Hematopoietic multipotent progenitor cell treated with erythropoietin and hydrocortisone succinate and interleukin-3 and kit ligand, for 8 days (in vitro differentiated cells): Measurements from ENCODE around the gene GLMN.
"Not testable (repeated sequence)": the region's sequence is repeated elsewhere in the genome, so short reads cannot be mapped to it uniquely, and the experiment has no call there.

Experiments
- DNase-seq: peaks from one replicate; pipeline ENCODE4 v3.0.0-alpha.2; 2015

The GLMN gene

GRCh38 chr1:92291372-92291999, 7.3 kb downstream of the GLMN start:
- DNase-seq: peak; percentile 73

DNA sequence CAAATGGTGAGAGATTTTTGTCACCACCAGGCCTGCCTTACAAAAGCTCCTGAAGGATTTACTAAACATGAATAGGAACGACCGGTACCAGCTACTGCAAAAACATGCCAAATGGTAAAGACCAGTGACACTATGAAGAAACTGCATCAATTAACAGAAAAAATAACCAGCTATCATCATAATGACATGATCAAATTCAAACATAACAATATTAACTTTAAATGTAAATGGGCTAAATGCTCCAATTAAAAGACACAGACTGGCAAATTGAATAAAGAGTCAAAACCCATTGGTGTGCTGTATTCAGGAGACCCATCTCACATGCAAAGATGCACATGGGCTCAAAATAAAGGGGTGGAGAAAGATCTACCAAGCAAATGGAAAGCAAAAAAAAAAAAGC, 17.4 kb downstream of the GLMN start:
- DNase-seq: not testable (repeated sequence)

DNA sequence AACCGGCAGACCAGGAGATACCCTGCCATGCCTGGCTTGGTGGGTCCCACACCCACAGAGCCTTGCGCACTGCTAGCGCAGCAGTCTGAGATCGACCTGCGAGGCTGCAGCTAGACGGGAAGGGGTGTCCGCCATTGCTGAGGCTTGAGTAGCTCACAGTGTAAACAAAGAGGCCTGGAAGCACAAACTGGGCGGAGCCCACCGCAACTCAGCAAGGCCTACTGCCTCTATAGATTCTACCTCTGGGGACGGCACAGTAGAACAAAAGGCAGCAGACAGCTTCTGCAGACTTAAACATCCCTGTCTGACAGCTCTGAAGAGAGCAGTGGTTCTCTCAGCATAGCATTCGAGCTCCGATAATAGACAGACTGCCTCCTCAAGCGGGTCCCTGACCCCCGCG, 19.0 kb downstream of the GLMN start:
- not testable (repeated sequence) for DNase-seq

DNA sequence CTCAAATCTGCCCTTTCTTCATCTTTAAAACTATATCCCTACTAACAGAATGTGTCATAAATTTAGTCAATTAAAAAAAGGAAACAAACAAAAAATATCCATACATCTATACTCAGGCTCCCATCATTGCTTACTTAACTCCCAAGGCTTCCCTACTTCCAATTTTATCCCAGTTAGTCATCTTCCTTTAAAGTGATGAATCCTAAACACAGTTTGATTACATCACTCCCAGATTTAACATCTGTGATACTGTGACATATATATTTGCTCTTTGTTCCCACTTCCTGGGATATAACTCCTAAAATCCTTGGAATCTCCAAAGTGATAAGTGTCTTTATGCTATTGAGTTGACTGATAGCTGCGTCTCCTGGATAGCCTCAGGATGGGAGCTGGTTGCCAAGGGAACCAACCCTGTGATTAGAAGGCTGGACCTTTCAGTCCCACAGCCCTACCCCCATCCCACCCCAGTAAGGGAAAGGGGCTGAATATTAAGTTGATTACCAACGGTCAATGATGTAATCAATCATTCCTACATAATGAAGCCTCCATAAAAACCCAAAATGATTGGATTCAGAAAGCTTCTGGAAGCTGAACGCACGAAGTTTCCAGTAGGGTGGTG, 21.6 kb downstream of the GLMN start:
- DNase-seq: no peak

GRCh38 chr1:92276082-92276481, 22.7 kb downstream of the GLMN start:
- DNase-seq: no peak

- DNase-seq: no peak
Observed at GRCh38 chr1:92274939-92275338, 23.8 kb downstream of the GLMN start.

DNA sequence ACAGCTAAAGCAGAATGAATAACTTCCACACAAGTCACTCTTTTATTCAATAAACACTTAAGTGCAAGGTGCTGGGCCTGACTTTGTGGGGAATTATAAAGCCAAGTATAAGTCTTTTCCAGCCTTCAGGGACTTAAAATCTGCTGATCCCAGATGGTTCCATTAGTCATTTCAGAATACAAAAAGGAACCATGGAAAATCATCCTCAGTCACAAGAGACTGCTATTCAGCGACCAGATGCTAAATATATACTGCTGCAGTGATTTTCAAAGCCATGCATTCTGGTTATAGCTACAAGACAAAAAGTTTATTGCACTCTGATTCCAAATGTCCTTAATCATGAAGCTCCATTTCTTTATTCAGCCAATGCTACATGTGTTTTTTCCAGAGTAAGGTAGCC, 25.7 kb downstream of the GLMN start:
- no peak for DNase-seq

DNA sequence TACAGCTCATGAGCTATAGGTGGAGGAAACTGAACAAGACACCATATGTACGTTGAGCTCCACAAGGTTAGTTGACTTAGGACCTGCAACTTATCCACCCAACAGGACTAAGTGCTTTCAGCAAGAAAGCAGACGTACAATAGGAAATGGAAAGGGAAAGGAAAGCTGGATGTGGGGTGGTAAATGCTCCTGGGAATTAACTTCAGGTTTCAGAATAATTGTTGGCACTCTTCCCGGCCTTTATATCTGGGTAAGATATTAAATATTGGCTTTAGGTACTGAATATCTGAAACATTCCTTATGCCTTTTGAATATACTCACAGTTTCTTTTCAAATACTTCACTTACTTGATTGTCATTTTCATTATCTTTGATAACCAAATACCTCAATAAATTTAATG, 36.3 kb downstream of the GLMN start:
- DNase-seq: no peak

DNA sequence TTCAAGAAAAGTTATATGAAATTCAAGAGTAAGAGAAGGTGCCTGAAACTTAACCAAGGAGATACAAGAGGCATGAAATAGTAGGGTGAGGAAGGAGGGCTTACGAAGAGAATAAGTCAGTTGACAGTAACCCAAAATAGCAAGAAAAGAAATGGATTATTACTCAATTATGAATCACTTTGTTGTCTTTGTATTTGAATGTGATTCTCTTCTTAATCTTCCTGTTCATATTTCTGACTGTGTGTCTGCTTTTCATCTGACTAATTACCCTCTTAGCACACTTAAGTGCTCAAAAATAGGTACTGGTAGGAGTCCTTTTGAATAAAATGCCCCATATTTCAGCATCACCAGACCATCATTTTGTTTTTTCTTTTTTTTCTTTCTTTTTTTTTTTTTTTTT, 39.4 kb downstream of the GLMN start:
- DNase-seq: no peak

DNA sequence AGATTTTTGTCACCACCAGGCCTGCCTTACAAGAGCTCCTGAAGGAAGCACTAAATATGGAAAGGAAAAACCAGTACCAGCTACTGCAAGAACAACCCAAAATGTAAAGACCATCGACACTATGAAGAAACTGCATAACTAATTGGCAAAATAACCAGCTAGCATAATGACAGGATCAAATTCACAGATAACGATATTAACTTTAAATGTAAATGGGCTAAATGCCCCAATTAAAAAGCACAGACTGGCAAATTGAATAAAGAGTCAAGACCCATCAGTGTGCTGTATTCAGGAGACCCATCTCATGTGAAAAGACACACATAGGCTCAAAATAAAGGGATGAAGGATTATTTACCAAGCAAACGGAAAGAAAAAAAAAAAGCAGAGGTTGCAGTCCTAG, 44.1 kb downstream of the GLMN start:
- DNase-seq: not testable (repeated sequence)

DNA sequence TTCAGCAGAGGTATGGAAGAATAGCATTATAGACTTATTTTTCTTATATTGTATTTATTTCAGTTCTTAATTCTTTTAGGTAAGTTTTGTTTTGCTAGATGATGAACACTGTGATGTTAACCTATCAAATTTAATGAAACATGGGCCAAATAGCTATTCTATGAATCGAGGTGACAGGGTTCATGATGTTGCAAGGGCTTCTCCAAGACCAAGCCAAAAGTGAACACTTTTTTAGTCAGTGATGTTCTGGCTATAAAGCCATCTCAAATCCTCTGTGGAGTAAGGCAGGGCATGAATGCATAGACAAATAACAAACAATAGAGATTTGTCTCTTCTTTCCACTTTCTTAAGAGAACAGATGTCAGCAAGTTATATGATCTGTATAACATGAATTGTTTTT, 54.4 kb downstream of the GLMN start:
- DNase-seq: no peak

GRCh38 chr1:92240034-92240433, 58.8 kb downstream of the GLMN start:
- DNase-seq: no peak

DNA sequence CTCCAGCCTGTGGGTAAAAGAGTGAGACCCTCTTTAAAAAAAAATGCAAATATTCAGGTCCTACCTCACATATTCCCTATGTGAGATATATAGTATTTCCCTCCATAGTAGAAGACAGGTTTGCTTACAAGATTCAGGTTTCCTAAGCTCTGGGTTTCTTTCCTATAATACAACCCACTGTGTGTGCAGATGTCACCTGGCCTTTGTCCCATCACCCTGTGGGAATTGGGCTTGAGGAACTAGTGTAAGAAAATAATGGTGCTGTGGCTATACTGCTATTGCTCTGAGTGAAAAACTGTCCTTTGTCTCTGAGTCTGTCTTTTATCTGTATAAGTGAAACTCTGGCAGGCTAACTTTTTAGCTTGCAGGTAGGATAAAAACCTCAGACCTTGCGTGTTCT, 68.1 kb downstream of the GLMN start:
- no peak for DNase-seq

DNA sequence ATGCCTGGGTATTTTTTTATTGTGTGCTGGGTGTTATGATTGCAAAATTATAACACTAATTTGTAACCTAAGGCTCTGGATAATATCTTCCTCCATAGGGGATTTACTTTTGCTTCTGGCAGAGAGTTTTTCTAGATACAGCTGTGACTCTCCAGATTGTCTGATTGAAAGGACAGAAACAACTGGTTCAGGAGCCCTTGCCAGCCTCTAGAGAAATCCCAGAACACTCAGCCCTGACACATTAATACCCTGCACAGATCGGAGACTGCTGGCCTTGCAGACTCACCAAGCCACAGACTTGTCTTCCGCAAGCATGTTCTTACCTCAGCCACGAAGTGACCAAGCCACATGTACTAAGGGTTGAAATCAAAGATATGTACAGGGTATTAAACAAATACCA, 70.4 kb downstream of the GLMN start:
- no peak for DNase-seq

GRCh38 chr1:92219028-92219427, 79.8 kb downstream of the GLMN start:
- no peak for DNase-seq

GRCh38 chr1:92218559-92218958, 80.2 kb downstream of the GLMN start:
- no peak for DNase-seq

GRCh38 chr1:92217721-92218120, 81.1 kb downstream of the GLMN start, which contains the start of gene C1orf146:
Gene C1orf146 (plus strand): TSS chr1:92217915. CDS start chr1:92231421, 13,506 bp downstream.
- no peak for DNase-seq

- DNase-seq: no peak
Observed at GRCh38 chr1:92211166-92211565, 87.6 kb downstream of the GLMN start.

GRCh38 chr1:92210701-92211100, 88.1 kb downstream of the GLMN start:
- DNase-seq: no peak

- no peak for DNase-seq
Observed at GRCh38 chr1:92203105-92203504, 95.7 kb downstream of the GLMN start.

DNA sequence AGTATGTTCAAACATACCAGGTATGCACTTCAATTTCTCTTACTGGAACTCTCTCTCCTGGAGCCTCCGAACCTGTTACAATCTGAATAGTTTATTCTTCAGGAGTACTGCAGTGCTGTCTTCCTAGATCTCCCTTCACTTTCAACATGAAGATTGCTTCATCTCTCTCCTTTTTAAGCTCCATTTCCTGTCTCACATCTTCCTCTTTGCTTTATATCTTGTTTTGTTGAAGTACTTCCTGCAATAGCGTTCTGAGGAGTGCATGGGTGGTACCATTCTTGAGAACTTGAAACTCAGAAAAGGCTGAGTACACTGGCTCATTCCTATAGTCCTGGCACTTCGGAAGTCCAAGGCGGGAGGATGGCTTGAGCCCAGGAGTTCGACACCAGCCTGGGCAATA, 96.8 kb downstream of the GLMN start:
- no peak for DNase-seq
